GM23338 (cell line): ENCODE data around the gene OR8B8. TPM values are rescaled to one million over a fixed set of nuclear protein-coding genes. Genes with fewer than 3 reads are reported as not detected.

Source experiments
- ATAC-seq: fragments of 200-7000 bp; cut with Tn5 transposase; 3 replicates; pipeline ENCODE4 v1.9.1; 2020
- DNase-seq: peaks from one replicate; pipeline ENCODE4 v3.0.0-alpha.2; 2015; ENCODE audit warnings: low spot score
- H2AFZ ChIP-seq: fragments of 200-600 bp; sonication (generic); 2 replicates; pipeline ENCODE4 v1.8.0; 2016; ENCODE audit warnings: antibody characterized with exemption, mild to moderate bottlenecking, moderate library complexity
- H3F3A ChIP-seq: fragments of 200-600 bp; sonication (generic); replicated peaks from 2 replicates; pipeline ENCODE4 v1.8.0; 2017; ENCODE audit warnings: antibody characterized with exemption, mixed run types, low read depth
- H3K27ac ChIP-seq: fragments of 200-600 bp; sonication (generic); 2 replicates; pipeline ENCODE4 v1.6.1; 2016; ENCODE audit warnings: low read depth
- H3K27me3 ChIP-seq: fragments of 200-600 bp; sonication (generic); 2 replicates; pipeline ENCODE4 v1.8.0; 2016; ENCODE audit warnings: mild to moderate bottlenecking, mixed run types, moderate library complexity; ENCODE audit not compliant: insufficient read depth
- H3K36me3 ChIP-seq: fragments of 200-600 bp; sonication (generic); 2 replicates; pipeline ENCODE4 v1.8.0; 2016; ENCODE audit warnings: mild to moderate bottlenecking; ENCODE audit not compliant: insufficient read depth
- H3K4me1 ChIP-seq: fragments of 200-600 bp; sonication (generic); 2 replicates; pipeline ENCODE4 v1.8.0; 2016; ENCODE audit warnings: mild to moderate bottlenecking, moderate library complexity; ENCODE audit not compliant: insufficient read depth
- H3K4me2 ChIP-seq: fragments of 200-600 bp; sonication (generic); 2 replicates; pipeline ENCODE4 v1.7.1; 2017; ENCODE audit warnings: mixed run types
- H3K4me3 ChIP-seq: fragments of 200-600 bp; sonication (generic); 2 replicates; pipeline ENCODE4 v1.6.1; 2016; ENCODE audit warnings: mixed run types
- H3K79me2 ChIP-seq: fragments of 200-600 bp; sonication (generic); replicated peaks from 2 replicates; pipeline ENCODE4 v1.8.0; 2017; ENCODE audit warnings: mild to moderate bottlenecking; ENCODE audit not compliant: insufficient read depth
- H3K9me2 ChIP-seq: fragments of 200-600 bp; sonication (generic); 2 replicates; pipeline ENCODE4 v1.8.0; 2017; ENCODE audit not compliant: insufficient read depth
- H4K20me1 ChIP-seq: fragments of 200-600 bp; sonication (generic); replicated peaks from 2 replicates; pipeline ENCODE4 v1.8.0; 2017; ENCODE audit warnings: mild to moderate bottlenecking; ENCODE audit not compliant: insufficient read depth
- H3K27ac Mint-ChIP-seq: 2 replicates; pipeline ENCODE4 v1.8.0; 2020; ENCODE audit warnings: inconsistent platforms, mild to moderate bottlenecking, moderate library complexity, mixed read lengths
- H3K27me3 Mint-ChIP-seq: 3 replicates; pipeline ENCODE4 v1.8.0; 2022; ENCODE audit warnings: low read depth, mild to moderate bottlenecking, moderate library complexity, mixed read lengths, inconsistent platforms; ENCODE audit not compliant: insufficient read depth, poor library complexity
- H3K36me3 Mint-ChIP-seq: 3 replicates; pipeline ENCODE4 v1.8.0; 2021; ENCODE audit warnings: low read depth, mild to moderate bottlenecking, inconsistent platforms, moderate library complexity, mixed read lengths
- H3K4me1 Mint-ChIP-seq: 3 replicates; pipeline ENCODE4 v1.8.0; 2020; ENCODE audit warnings: mild to moderate bottlenecking, inconsistent platforms, mixed read lengths
- H3K4me3 Mint-ChIP-seq: 3 replicates; pipeline ENCODE4 v1.8.0; 2021; ENCODE audit warnings: moderate library complexity, mild to moderate bottlenecking, inconsistent platforms, mixed read lengths
- H3K9me3 Mint-ChIP-seq: 3 replicates; pipeline ENCODE4 v1.8.0; 2020; ENCODE audit warnings: moderate library complexity, mild to moderate bottlenecking, inconsistent platforms, mixed read lengths
- CREB1 ChIP-seq: fragments of 250-450 bp; sonication (Bioruptor Pico); IDR thresholded peaks from 2 replicates; pipeline ENCODE4 v1.5.0; 2020; ENCODE audit warnings: low read depth, mild to moderate bottlenecking, moderate library complexity
- EZH2phosphoT487 ChIP-seq: fragments of 200-600 bp; sonication (generic); IDR thresholded peaks from one replicate; pipeline ENCODE4 v1.8.1; 2018; ENCODE audit warnings: antibody characterized with exemption; ENCODE audit not compliant: unreplicated experiment
- JUNB ChIP-seq: IDR thresholded peaks from one replicate; pipeline ENCODE4 v1.6.1; 2016; ENCODE audit warnings: antibody characterized with exemption; ENCODE audit not compliant: unreplicated experiment
- NANOG ChIP-seq: IDR thresholded peaks from 2 replicates; pipeline ENCODE4 v1.6.1; 2016; ENCODE audit warnings: antibody characterized with exemption, borderline replicate concordance
- POLR2AphosphoS5 ChIP-seq: IDR thresholded peaks from 2 replicates; pipeline ENCODE4 v1.6.1; 2016; ENCODE audit warnings: antibody characterized with exemption, low read depth
- ZNF114 ChIP-seq: fragments of 250-450 bp; sonication (Bioruptor Pico); IDR thresholded peaks from 2 replicates; pipeline ENCODE4 v1.5.0; 2020; ENCODE audit warnings: mild to moderate bottlenecking, moderate library complexity
- ZNF331 ChIP-seq: fragments of 250-450 bp; sonication (Bioruptor Pico); IDR thresholded peaks from 2 replicates; pipeline ENCODE4 v1.5.0; 2020; ENCODE audit warnings: low read depth, mild to moderate bottlenecking, moderate library complexity
- polyA plus RNA-seq: library from polyadenylated mRNA; unstranded; fragments of >200 nt; fragmentation: Nextera tagmentation; extraction: Ambion mirVana; gene quantifications from 2 replicates; pipeline ENCODE4 v1.2.1, GENCODE V29; 2016
- total RNA-seq: library from RNA; depleted of rRNA; stranded (reverse); fragments of >200 nt; shearing (Covaris generic); gene quantifications from 2 replicates; pipeline ENCODE4 v1.2.3, GENCODE V29; 2014
- TF ChIP-seq, protein P1 (sequence below), 2 experiments: fragments of 200-600 bp in 1 of 2; sonication (generic) in 1 of 2; conservative IDR thresholded peaks; 2 replicates each; pipeline versions ENCODE4 v1.5.1 to v1.6.1; 2016 to 2017; ENCODE audit warnings: antibody characterized with exemption in 2 of 2, low read depth in 2 of 2, mild to moderate bottlenecking in 2 of 2, moderate library complexity in 1 of 2
- TF ChIP-seq, protein P2 (sequence below): fragments of 250-450 bp; sonication (Bioruptor Pico); IDR thresholded peaks from 2 replicates; pipeline ENCODE4 v1.5.0; 2020; ENCODE audit warnings: mild to moderate bottlenecking, moderate library complexity

Gene OR8B8
- total and polyA plus RNA-seq, 2 experiments from 2014 or later = not detected

DNA sequence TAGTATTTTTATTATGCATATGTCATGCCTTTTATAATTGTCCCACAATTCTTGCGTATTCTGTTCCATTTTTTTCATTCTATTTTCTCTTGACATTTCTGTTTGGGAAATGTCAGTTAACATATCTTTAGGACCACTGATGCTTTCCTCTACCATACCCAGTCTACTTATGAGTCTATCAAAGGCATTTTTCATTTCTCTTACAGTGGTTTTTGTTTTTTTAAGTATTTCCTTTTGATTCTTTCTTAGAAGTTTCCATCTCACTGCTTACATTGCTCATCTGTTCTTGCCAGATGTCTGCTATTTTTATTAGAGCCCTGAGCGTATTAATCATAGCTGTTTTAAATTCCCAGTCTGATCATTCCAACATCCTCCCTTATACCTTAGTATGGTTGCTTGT lies 29.3 kb upstream of the OR8B8 start (continued):
- no peak for TF ChIP-seq JUNB

DNA sequence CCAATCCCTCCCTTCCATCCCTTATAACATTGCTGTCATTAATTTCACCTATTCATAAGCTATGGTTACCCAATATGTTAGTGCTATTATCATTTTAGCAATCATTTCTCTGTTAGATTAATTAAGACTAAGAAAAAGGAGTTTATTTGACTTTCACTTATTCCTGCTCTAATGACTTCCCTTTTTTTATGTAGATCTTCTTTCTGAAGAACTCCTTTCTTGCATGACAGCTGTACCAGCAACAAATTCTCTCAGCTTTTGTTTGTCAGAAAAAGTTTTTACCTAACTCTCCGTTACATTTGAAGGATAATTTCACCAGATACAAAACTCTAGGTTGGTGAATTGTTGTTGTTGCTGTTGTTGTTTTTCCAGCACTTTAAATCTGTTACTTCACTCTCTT lies 28.6 kb upstream of the OR8B8 start:
- Histone ChIP-seq H3K4me2 (peak overlapping the region; percentile 33), H4K20me1 (no peaks in the 10 kb centered on the region), H3K4me1 (peaks cover 16% of the 10 kb centered on the region), H3K27me3 (no peaks in the 10 kb centered on the region), H3K36me3 (no peaks in the 10 kb centered on the region), H3F3A (no peaks in the 10 kb centered on the region), H3K9me2 (no peaks in the 10 kb centered on the region), H3K79me2 (no peaks in the 10 kb centered on the region), H3K27ac (no peak overlapping the region), H3K4me3 (no peak overlapping the region), H2AFZ (no peak overlapping the region)
- Mint-ChIP-seq H3K27ac (no peak overlapping the region), H3K9me3 (no peaks in the 10 kb centered on the region), H3K4me3 (no peak overlapping the region), H3K27me3 (peaks cover 2% of the 10 kb centered on the region), H3K36me3 (no peaks in the 10 kb centered on the region), H3K4me1 (peaks cover 14% of the 10 kb centered on the region; the same call in 2 of the 3 replicates)
- TF ChIP-seq ZNF114 (CRISPR knock-in tag) (no peak), CREB1 (CRISPR knock-in tag) (no peak), JUNB (no peak)
- no peak for DNase-seq
- ATAC-seq = no peak

DNA sequence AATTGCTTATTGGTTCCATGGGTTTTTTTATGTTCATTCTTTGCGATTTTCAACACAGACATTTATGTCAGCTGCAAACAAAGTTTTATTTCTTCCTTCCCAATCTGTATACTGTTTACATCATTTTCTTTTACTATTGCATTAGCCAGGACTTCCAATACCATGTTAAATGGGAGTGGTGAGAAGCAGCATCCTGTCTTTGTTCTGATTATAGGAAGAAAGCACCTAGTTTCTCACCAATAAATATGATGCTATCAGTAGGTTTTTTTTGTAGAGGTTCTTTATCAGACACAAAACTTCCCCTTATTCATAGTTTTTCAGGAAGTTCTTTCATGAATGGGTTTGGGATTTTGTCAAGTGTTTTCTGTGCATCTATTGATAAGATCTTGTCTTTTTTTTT lies 28.0 kb upstream of the OR8B8 start:
- H3K36me3 ChIP-seq = no peaks in the 10 kb centered on the region
- H3K36me3 Mint-ChIP-seq = no peaks in the 10 kb centered on the region
- peaks cover 16% of the 10 kb centered on the region for H3K4me1 ChIP-seq
- no peaks in the 10 kb centered on the region for H3K9me3 Mint-ChIP-seq
- ATAC-seq (no peak), DNase-seq (no peak)
- no peaks in the 10 kb centered on the region for H3K9me2 ChIP-seq
- H3K27ac Mint-ChIP-seq = no peak overlapping the region
- H4K20me1 ChIP-seq = no peaks in the 10 kb centered on the region
- no peak overlapping the region for H3K4me3 ChIP-seq
- H3K79me2 ChIP-seq = no peaks in the 10 kb centered on the region
- H3K4me3 Mint-ChIP-seq = no peak overlapping the region
- no peak overlapping the region for H3K4me2 ChIP-seq
- no peak overlapping the region for H2AFZ ChIP-seq
- H3K4me1 Mint-ChIP-seq = peaks cover 14% of the 10 kb centered on the region; the same call in 2 of the 3 replicates
- no peak overlapping the region for H3K27ac ChIP-seq
- peaks cover 2% of the 10 kb centered on the region for H3K27me3 Mint-ChIP-seq
- no peaks in the 10 kb centered on the region for H3F3A ChIP-seq
- no peaks in the 10 kb centered on the region for H3K27me3 ChIP-seq
- TF ChIP-seq, protein P1, sequence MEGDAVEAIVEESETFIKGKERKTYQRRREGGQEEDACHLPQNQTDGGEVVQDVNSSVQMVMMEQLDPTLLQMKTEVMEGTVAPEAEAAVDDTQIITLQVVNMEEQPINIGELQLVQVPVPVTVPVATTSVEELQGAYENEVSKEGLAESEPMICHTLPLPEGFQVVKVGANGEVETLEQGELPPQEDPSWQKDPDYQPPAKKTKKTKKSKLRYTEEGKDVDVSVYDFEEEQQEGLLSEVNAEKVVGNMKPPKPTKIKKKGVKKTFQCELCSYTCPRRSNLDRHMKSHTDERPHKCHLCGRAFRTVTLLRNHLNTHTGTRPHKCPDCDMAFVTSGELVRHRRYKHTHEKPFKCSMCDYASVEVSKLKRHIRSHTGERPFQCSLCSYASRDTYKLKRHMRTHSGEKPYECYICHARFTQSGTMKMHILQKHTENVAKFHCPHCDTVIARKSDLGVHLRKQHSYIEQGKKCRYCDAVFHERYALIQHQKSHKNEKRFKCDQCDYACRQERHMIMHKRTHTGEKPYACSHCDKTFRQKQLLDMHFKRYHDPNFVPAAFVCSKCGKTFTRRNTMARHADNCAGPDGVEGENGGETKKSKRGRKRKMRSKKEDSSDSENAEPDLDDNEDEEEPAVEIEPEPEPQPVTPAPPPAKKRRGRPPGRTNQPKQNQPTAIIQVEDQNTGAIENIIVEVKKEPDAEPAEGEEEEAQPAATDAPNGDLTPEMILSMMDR (conservative IDR thresholded peaks at IDR 0.05; ENCODE audit: low read depth in 2 of 2) = no peak
- TF ChIP-seq NANOG (no peak), ZNF331 (CRISPR knock-in tag) (no peak), POLR2AphosphoS5 (no peak), EZH2phosphoT487 (no peak), CREB1 (CRISPR knock-in tag) (no peak)
- TF ChIP-seq, protein P2, sequence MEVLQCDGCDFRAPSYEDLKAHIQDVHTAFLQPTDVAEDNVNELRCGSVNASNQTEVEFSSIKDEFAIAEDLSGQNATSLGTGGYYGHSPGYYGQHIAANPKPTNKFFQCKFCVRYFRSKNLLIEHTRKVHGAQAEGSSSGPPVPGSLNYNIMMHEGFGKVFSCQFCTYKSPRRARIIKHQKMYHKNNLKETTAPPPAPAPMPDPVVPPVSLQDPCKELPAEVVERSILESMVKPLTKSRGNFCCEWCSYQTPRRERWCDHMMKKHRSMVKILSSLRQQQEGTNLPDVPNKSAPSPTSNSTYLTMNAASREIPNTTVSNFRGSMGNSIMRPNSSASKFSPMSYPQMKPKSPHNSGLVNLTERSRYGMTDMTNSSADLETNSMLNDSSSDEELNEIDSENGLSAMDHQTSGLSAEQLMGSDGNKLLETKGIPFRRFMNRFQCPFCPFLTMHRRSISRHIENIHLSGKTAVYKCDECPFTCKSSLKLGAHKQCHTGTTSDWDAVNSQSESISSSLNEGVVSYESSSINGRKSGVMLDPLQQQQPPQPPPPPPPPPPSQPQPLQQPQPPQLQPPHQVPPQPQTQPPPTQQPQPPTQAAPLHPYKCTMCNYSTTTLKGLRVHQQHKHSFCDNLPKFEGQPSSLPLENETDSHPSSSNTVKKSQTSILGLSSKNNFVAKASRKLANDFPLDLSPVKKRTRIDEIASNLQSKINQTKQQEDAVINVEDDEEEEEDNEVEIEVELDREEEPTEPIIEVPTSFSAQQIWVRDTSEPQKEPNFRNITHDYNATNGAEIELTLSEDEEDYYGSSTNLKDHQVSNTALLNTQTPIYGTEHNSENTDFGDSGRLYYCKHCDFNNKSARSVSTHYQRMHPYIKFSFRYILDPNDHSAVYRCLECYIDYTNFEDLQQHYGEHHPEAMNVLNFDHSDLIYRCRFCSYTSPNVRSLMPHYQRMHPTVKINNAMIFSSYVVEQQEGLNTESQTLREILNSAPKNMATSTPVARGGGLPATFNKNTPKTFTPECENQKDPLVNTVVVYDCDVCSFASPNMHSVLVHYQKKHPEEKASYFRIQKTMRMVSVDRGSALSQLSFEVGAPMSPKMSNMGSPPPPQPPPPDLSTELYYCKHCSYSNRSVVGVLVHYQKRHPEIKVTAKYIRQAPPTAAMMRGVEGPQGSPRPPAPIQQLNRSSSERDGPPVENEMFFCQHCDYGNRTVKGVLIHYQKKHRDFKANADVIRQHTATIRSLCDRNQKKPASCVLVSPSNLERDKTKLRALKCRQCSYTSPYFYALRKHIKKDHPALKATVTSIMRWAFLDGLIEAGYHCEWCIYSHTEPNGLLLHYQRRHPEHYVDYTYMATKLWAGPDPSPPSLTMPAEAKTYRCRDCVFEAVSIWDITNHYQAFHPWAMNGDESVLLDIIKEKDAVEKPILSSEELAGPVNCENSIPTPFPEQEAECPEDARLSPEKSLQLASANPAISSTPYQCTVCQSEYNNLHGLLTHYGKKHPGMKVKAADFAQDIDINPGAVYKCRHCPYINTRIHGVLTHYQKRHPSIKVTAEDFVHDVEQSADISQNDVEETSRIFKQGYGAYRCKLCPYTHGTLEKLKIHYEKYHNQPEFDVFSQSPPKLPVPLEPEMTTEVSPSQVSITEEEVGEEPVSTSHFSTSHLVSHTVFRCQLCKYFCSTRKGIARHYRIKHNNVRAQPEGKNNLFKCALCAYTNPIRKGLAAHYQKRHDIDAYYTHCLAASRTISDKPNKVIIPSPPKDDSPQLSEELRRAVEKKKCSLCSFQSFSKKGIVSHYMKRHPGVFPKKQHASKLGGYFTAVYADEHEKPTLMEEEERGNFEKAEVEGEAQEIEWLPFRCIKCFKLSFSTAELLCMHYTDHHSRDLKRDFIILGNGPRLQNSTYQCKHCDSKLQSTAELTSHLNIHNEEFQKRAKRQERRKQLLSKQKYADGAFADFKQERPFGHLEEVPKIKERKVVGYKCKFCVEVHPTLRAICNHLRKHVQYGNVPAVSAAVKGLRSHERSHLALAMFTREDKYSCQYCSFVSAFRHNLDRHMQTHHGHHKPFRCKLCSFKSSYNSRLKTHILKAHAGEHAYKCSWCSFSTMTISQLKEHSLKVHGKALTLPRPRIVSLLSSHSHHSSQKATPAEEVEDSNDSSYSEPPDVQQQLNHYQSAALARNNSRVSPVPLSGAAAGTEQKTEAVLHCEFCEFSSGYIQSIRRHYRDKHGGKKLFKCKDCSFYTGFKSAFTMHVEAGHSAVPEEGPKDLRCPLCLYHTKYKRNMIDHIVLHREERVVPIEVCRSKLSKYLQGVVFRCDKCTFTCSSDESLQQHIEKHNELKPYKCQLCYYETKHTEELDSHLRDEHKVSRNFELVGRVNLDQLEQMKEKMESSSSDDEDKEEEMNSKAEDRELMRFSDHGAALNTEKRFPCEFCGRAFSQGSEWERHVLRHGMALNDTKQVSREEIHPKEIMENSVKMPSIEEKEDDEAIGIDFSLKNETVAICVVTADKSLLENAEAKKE (CRISPR knock-in tag) = no peak
